Mesodermal cell (in vitro differentiated cells): ENCODE measurements around the gene MED31.

Source experiments
- H3K27ac ChIP-seq: 2 replicates; pipeline ENCODE4 v1.7.0; 2013; ENCODE audit warnings: mild to moderate bottlenecking, low read depth, low read length, moderate library complexity; ENCODE audit not compliant: severe bottlenecking
- H3K36me3 ChIP-seq: 2 replicates; pipeline ENCODE4 v1.7.1; 2013; ENCODE audit warnings: mild to moderate bottlenecking, low read length, moderate library complexity; ENCODE audit not compliant: control insufficient read depth, insufficient read depth
- H3K4me1 ChIP-seq: one replicate; pipeline ENCODE4 v1.7.1; 2013; ENCODE audit warnings: mild to moderate bottlenecking, low read length; ENCODE audit not compliant: insufficient read depth, control insufficient read depth, poor library complexity, severe bottlenecking
- H3K4me3 ChIP-seq: 2 replicates; pipeline ENCODE4 v1.7.0; 2013; ENCODE audit warnings: low read length, control low read depth, mild to moderate bottlenecking; ENCODE audit not compliant: insufficient read depth, poor library complexity, severe bottlenecking; ENCODE audit errors: extremely low read depth
- H3K9me3 ChIP-seq: 2 replicates; pipeline ENCODE4 v1.7.1; 2013; ENCODE audit warnings: mild to moderate bottlenecking, low read length, moderate library complexity; ENCODE audit not compliant: control insufficient read depth
- WGBS, 2 experiments: methylation state at CpG; one replicate each; pipeline ENCODE4 v1.1.5; 2013; ENCODE audit warnings: missing lambda C conversion rate in 2 of 2; ENCODE audit not compliant: insufficient coverage in 2 of 2; 5-methylcytosine and 5-hydroxymethylcytosine counted together

MED31 gene

DNA sequence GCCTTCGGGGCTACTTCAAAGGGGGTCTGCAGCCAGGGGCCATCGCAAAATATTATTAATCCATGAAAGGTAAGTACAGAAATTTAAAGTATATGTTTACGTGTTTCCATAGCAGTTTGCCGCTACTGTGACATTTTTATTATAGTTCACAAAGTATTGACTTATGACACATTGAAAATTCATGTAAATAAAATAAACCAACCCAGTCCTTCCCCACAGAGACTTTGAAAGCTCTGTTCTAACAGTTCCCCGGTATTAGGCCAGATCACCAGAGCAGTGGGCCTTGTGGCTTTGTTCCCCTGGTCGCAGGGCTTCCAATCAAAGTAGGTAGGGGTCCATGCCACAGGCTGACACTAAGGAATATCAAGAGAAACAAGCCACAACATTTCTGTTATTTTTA, 24.8 kb downstream of the MED31 start:
- 80 to 88% methylated on average over 1 of the region's 6 CpGs for WGBS, 2 experiments
- Histone ChIP-seq H3K9me3 (no peaks in the 10 kb centered on the region), H3K4me1 (peaks cover 8% of the 10 kb centered on the region), H3K4me3 (no peak overlapping the region), H3K36me3 (peaks cover 84% of the 10 kb centered on the region), H3K27ac (no peak overlapping the region)

GRCh38 chr17:6623941-6624340, 27.5 kb downstream of the MED31 start:
- Histone ChIP-seq H3K9me3 (no peaks in the 10 kb centered on the region), H3K4me3 (no peak overlapping the region), H3K27ac (no peak overlapping the region), H3K36me3 (peaks cover 78% of the 10 kb centered on the region), H3K4me1 (peaks cover 8% of the 10 kb centered on the region)
- WGBS, 2 experiments: 100% methylated on average over 1 to 2 of the region's 3 CpGs

DNA sequence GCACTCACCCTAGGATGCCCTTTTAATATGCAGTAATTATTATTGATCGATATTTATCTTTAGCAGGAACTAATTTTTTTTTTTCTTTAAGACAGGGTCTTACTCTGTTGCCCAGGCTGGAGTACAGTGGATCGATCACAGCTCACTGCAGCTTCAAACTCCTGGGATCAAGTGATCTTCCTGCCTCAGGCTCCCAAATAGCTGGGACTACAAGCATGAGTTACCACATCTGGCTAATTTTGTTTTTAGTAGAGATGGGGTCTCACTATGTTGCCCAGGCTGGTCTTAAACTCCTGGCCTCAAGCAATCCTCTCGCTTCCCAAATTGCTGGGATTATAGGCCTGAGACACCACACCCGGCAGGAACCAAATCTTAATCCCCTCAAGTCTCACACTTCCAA, 40.2 kb downstream of the MED31 start:
- H3K4me1 ChIP-seq: no peaks in the 10 kb centered on the region
- H3K27ac ChIP-seq: no peak overlapping the region
- H3K9me3 ChIP-seq: no peaks in the 10 kb centered on the region
- H3K36me3 ChIP-seq: peaks cover 74% of the 10 kb centered on the region
- no peak overlapping the region for H3K4me3 ChIP-seq
- WGBS, 2 experiments: 93 to 97% methylated on average over 3 of the region's 4 CpGs

- Histone ChIP-seq H3K4me3 (no peak overlapping the region), H3K27ac (no peak overlapping the region), H3K9me3 (no peaks in the 10 kb centered on the region), H3K36me3 (peaks cover 73% of the 10 kb centered on the region), H3K4me1 (no peaks in the 10 kb centered on the region)
- 100% methylated on average over 2 to 3 of the region's 5 CpGs for WGBS, 2 experiments
Measured at GRCh38 chr17:6610011-6610410, 41.4 kb downstream of the MED31 start.

DNA sequence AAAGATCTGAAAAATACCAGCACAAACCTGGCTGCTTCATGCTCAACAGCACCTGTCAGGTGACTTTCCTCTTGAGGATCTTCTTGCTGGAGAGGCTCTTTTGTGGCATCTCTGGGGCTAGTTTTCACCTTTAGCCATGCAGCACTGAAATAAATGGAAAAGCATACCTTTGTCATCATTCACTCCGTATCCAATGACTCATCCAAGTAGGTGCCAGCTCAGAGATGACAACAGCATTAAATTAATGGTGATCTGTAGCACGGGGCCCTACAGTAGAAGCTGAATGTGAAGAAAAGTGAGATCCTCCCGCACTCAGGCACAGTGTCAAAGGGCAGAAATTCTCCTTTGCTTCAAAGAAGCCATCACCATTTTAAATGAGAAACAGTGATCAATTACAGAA, 43.1 kb downstream of the MED31 start:
- no peaks in the 10 kb centered on the region for H3K9me3 ChIP-seq
- peaks cover 87% of the 10 kb centered on the region for H3K36me3 ChIP-seq
- H3K4me1 ChIP-seq: no peaks in the 10 kb centered on the region
- 91 to 100% methylated on average over 1 to 3 of the region's 3 CpGs for WGBS, 2 experiments
- no peak overlapping the region for H3K4me3 ChIP-seq
- no peak overlapping the region for H3K27ac ChIP-seq

DNA sequence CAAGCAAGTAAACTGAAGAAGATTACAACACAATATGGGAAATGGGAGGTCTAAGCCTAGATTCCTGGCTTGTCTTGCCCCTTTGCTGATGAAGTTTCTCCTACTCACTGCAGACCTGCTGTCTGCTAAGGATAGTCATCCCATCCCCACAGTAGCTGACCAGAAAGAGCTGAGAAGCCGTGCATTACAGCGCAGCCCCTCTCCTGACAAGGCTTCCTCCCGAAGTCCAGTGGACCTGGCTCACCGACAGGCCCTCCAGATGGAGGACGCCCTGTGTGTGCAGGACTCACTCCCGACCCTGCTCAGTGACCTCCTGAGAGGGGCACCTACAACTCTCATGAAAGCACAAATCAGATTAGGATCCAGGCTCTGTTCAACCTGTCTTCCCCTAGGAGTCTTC, 46.3 kb downstream of the MED31 start:
- Histone ChIP-seq H3K4me3 (no peak overlapping the region), H3K36me3 (peaks cover 87% of the 10 kb centered on the region), H3K27ac (no peak overlapping the region), H3K9me3 (no peaks in the 10 kb centered on the region), H3K4me1 (no peaks in the 10 kb centered on the region)
- 93 to 96% methylated on average over 6 of the region's 6 CpGs for WGBS, 2 experiments

DNA sequence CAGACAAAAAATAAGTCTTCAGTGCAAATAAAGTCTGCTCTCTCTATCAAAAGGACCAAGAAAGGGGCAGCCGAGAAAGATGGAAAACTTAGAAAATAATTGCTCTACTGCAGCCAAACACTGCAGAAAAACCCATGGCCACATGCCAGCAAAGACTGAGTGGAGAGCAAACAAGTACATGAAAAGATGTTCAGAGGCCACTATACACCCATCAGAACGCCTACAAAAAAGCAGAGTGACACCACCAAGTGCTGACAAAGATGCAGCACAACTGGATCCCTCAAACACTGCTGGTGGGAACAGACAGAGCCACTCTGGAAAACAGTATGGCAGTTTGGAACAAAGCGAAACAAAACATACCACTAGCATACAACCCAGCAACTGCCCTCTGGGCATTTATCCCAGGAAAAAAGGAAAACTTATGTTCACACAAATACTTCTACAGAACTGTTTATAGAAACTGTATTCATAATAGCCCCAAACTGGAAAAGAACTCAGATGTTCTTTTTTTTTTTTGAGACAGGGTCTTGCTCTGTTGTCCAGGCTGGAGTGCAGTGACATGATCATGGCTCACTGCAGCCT, 47.6 kb downstream of the MED31 start:
- no peak overlapping the region for H3K4me3 ChIP-seq
- 90 to 93% methylated on average over 2 of the region's 3 CpGs for WGBS, 2 experiments
- H3K36me3 ChIP-seq: peaks cover 88% of the 10 kb centered on the region

GRCh38 chr17:6602141-6602540, 49.3 kb downstream of the MED31 start:
- Histone ChIP-seq H3K27ac (no peak overlapping the region), H3K4me3 (no peak overlapping the region), H3K4me1 (no peaks in the 10 kb centered on the region), H3K9me3 (no peaks in the 10 kb centered on the region), H3K36me3 (peaks cover 84% of the 10 kb centered on the region)
- WGBS, 2 experiments: 100% methylated on average over 1 of the region's 2 CpGs; no CpG with 5 or more reads in 1 of the 2 experiments

More for the DNA sequence above, 47.6 kb downstream of the MED31 start:
- H3K9me3 ChIP-seq: no peaks in the 10 kb centered on the region
- no peak overlapping the region for H3K27ac ChIP-seq
- no peaks in the 10 kb centered on the region for H3K4me1 ChIP-seq

GRCh38 chr17:6599364-6599763, 52.0 kb downstream of the MED31 start:
- no peak overlapping the region for H3K4me3 ChIP-seq
- H3K9me3 ChIP-seq: no peaks in the 10 kb centered on the region
- no peaks in the 10 kb centered on the region for H3K4me1 ChIP-seq
- H3K27ac ChIP-seq: no peak overlapping the region
- peaks cover 86% of the 10 kb centered on the region for H3K36me3 ChIP-seq

- Histone ChIP-seq H3K36me3 (peaks cover 85% of the 10 kb centered on the region), H3K4me1 (no peaks in the 10 kb centered on the region), H3K4me3 (no peak overlapping the region), H3K27ac (no peak overlapping the region), H3K9me3 (no peaks in the 10 kb centered on the region)
- 100% methylated on average over 1 of the region's 1 CpG; no CpG with 5 or more reads in 1 of the 2 experiments for WGBS, 2 experiments
Measured at GRCh38 chr17:6597727-6598126, 53.7 kb downstream of the MED31 start.

GRCh38 chr17:6596941-6597340, 54.5 kb downstream of the MED31 start:
- H3K4me3 ChIP-seq: no peak overlapping the region
- H3K9me3 ChIP-seq: no peaks in the 10 kb centered on the region
- H3K36me3 ChIP-seq: peaks cover 87% of the 10 kb centered on the region
- H3K27ac ChIP-seq: no peak overlapping the region
- H3K4me1 ChIP-seq: peaks cover 4% of the 10 kb centered on the region
- 100% methylated on average over 2 of the region's 4 CpGs; no CpG with 5 or more reads in 1 of the 2 experiments for WGBS, 2 experiments
